ENCODE results near the gene NAT9. TPM values are rescaled to one million over a fixed set of nuclear protein-coding genes. Genes with fewer than 3 reads are reported as not detected.

Gene NAT9
- total and polyA plus RNA-seq, 2 experiments from 2014 or later = 37.3 to 37.5 TPM

GRCh38 chr17:74812109-74813009 lies 36.2 kb upstream of the NAT9 start (continued):
- TF ChIP-seq, protein P1, sequence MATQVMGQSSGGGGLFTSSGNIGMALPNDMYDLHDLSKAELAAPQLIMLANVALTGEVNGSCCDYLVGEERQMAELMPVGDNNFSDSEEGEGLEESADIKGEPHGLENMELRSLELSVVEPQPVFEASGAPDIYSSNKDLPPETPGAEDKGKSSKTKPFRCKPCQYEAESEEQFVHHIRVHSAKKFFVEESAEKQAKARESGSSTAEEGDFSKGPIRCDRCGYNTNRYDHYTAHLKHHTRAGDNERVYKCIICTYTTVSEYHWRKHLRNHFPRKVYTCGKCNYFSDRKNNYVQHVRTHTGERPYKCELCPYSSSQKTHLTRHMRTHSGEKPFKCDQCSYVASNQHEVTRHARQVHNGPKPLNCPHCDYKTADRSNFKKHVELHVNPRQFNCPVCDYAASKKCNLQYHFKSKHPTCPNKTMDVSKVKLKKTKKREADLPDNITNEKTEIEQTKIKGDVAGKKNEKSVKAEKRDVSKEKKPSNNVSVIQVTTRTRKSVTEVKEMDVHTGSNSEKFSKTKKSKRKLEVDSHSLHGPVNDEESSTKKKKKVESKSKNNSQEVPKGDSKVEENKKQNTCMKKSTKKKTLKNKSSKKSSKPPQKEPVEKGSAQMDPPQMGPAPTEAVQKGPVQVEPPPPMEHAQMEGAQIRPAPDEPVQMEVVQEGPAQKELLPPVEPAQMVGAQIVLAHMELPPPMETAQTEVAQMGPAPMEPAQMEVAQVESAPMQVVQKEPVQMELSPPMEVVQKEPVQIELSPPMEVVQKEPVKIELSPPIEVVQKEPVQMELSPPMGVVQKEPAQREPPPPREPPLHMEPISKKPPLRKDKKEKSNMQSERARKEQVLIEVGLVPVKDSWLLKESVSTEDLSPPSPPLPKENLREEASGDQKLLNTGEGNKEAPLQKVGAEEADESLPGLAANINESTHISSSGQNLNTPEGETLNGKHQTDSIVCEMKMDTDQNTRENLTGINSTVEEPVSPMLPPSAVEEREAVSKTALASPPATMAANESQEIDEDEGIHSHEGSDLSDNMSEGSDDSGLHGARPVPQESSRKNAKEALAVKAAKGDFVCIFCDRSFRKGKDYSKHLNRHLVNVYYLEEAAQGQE (IDR thresholded peaks at IDR 0.05; ENCODE audit: unreplicated experiment) = no peak
- TF ChIP-seq, protein P2, sequence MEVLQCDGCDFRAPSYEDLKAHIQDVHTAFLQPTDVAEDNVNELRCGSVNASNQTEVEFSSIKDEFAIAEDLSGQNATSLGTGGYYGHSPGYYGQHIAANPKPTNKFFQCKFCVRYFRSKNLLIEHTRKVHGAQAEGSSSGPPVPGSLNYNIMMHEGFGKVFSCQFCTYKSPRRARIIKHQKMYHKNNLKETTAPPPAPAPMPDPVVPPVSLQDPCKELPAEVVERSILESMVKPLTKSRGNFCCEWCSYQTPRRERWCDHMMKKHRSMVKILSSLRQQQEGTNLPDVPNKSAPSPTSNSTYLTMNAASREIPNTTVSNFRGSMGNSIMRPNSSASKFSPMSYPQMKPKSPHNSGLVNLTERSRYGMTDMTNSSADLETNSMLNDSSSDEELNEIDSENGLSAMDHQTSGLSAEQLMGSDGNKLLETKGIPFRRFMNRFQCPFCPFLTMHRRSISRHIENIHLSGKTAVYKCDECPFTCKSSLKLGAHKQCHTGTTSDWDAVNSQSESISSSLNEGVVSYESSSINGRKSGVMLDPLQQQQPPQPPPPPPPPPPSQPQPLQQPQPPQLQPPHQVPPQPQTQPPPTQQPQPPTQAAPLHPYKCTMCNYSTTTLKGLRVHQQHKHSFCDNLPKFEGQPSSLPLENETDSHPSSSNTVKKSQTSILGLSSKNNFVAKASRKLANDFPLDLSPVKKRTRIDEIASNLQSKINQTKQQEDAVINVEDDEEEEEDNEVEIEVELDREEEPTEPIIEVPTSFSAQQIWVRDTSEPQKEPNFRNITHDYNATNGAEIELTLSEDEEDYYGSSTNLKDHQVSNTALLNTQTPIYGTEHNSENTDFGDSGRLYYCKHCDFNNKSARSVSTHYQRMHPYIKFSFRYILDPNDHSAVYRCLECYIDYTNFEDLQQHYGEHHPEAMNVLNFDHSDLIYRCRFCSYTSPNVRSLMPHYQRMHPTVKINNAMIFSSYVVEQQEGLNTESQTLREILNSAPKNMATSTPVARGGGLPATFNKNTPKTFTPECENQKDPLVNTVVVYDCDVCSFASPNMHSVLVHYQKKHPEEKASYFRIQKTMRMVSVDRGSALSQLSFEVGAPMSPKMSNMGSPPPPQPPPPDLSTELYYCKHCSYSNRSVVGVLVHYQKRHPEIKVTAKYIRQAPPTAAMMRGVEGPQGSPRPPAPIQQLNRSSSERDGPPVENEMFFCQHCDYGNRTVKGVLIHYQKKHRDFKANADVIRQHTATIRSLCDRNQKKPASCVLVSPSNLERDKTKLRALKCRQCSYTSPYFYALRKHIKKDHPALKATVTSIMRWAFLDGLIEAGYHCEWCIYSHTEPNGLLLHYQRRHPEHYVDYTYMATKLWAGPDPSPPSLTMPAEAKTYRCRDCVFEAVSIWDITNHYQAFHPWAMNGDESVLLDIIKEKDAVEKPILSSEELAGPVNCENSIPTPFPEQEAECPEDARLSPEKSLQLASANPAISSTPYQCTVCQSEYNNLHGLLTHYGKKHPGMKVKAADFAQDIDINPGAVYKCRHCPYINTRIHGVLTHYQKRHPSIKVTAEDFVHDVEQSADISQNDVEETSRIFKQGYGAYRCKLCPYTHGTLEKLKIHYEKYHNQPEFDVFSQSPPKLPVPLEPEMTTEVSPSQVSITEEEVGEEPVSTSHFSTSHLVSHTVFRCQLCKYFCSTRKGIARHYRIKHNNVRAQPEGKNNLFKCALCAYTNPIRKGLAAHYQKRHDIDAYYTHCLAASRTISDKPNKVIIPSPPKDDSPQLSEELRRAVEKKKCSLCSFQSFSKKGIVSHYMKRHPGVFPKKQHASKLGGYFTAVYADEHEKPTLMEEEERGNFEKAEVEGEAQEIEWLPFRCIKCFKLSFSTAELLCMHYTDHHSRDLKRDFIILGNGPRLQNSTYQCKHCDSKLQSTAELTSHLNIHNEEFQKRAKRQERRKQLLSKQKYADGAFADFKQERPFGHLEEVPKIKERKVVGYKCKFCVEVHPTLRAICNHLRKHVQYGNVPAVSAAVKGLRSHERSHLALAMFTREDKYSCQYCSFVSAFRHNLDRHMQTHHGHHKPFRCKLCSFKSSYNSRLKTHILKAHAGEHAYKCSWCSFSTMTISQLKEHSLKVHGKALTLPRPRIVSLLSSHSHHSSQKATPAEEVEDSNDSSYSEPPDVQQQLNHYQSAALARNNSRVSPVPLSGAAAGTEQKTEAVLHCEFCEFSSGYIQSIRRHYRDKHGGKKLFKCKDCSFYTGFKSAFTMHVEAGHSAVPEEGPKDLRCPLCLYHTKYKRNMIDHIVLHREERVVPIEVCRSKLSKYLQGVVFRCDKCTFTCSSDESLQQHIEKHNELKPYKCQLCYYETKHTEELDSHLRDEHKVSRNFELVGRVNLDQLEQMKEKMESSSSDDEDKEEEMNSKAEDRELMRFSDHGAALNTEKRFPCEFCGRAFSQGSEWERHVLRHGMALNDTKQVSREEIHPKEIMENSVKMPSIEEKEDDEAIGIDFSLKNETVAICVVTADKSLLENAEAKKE (CRISPR knock-in tag; IDR thresholded peaks at IDR 0.05) = no peak
- no peak for TF ChIP-seq NANOG (IDR thresholded peaks at IDR 0.05; ENCODE audit: borderline replicate concordance)
